Endothelial cell (in vitro differentiated cells): Measurements from ENCODE around the gene MXRA8. TPM values are rescaled to one million over a fixed set of nuclear protein-coding genes. Genes with fewer than 3 reads are reported as not detected.

Source experiments
- DNase-seq: peaks from one replicate; pipeline ENCODE4 v3.0.0; 2021; ENCODE audit warnings: low spot score
- H3K27ac Mint-ChIP-seq: one replicate; pipeline ENCODE4 v1.8.0; 2021; ENCODE audit warnings: mixed read lengths, inconsistent platforms; ENCODE audit not compliant: unreplicated experiment
- H3K27me3 Mint-ChIP-seq: one replicate; pipeline ENCODE4 v1.8.0; 2021; ENCODE audit warnings: mild to moderate bottlenecking, moderate library complexity, mixed read lengths, inconsistent platforms; ENCODE audit not compliant: unreplicated experiment
- H3K36me3 Mint-ChIP-seq: one replicate; pipeline ENCODE4 v1.8.0; 2021; ENCODE audit warnings: mild to moderate bottlenecking, low read depth, mixed read lengths, inconsistent platforms; ENCODE audit not compliant: unreplicated experiment
- H3K4me1 Mint-ChIP-seq: one replicate; pipeline ENCODE4 v1.8.0; 2021; ENCODE audit warnings: mild to moderate bottlenecking, mixed read lengths, inconsistent platforms; ENCODE audit not compliant: unreplicated experiment
- H3K4me3 Mint-ChIP-seq: one replicate; pipeline ENCODE4 v1.8.0; 2021; ENCODE audit warnings: mild to moderate bottlenecking, mixed read lengths, inconsistent platforms; ENCODE audit not compliant: unreplicated experiment
- H3K9me3 Mint-ChIP-seq: one replicate; pipeline ENCODE4 v1.8.0; 2021; ENCODE audit warnings: mixed read lengths, inconsistent platforms; ENCODE audit not compliant: unreplicated experiment
- CTCF ChIP-seq: fragments of 200-600 bp; sonication (generic); IDR thresholded peaks from one replicate; pipeline ENCODE4 v1.5.0; 2021; ENCODE audit warnings: antibody characterized with exemption; ENCODE audit not compliant: unreplicated experiment
- total RNA-seq: library from RNA; stranded (reverse); fragmentation: NEBNext Ultra II Directional; extraction: Animal tissue kit (Norgen Biotek cat#: 25700); gene quantifications from one replicate; pipeline ENCODE4 v1.2.1, GENCODE V29; 2021; ENCODE audit not compliant: unreplicated experiment

The MXRA8 gene
- total RNA-seq, 1 donor from 2014 or later = 0.64 TPM

GRCh38 chr1:1314237-1314586 lies 44.1 kb downstream of the MXRA8 start:
- TF ChIP-seq CTCF = no peak
- Mint-ChIP-seq H3K4me3 (no peak overlapping the region), H3K27ac (no peak overlapping the region), H3K27me3 (peaks cover 4% of the 10 kb centered on the region), H3K36me3 (peaks cover 5% of the 10 kb centered on the region), H3K9me3 (no peaks in the 10 kb centered on the region), H3K4me1 (peaks cover 6% of the 10 kb centered on the region)
- DNase-seq = no peak

- H3K4me3 Mint-ChIP-seq = peak overlapping the region; percentile 65
- H3K27me3 Mint-ChIP-seq = peaks cover 6% of the 10 kb centered on the region
- no peak overlapping the region for H3K27ac Mint-ChIP-seq
- peaks cover 3% of the 10 kb centered on the region for H3K36me3 Mint-ChIP-seq
- no peak for DNase-seq
- H3K4me1 Mint-ChIP-seq = peaks cover 6% of the 10 kb centered on the region
- no peaks in the 10 kb centered on the region for H3K9me3 Mint-ChIP-seq
- TF ChIP-seq CTCF = no peak
These were observed 44.7 kb downstream of the MXRA8 start for GRCh38 chr1:1313500-1314236.

GRCh38 chr1:1312450-1313314 lies 45.7 kb downstream of the MXRA8 start:
- H3K4me1 Mint-ChIP-seq = peaks cover 6% of the 10 kb centered on the region
- no peak overlapping the region for H3K27ac Mint-ChIP-seq
- no peak for TF ChIP-seq CTCF
- H3K4me3 Mint-ChIP-seq = no peak overlapping the region
- H3K36me3 Mint-ChIP-seq = peaks cover 3% of the 10 kb centered on the region
- no peak for DNase-seq
- peaks cover 6% of the 10 kb centered on the region for H3K27me3 Mint-ChIP-seq
- no peaks in the 10 kb centered on the region for H3K9me3 Mint-ChIP-seq

- H3K4me3 Mint-ChIP-seq = no peak overlapping the region
- H3K27me3 Mint-ChIP-seq = peaks cover 8% of the 10 kb centered on the region
- DNase-seq = no peak
- no peak overlapping the region for H3K27ac Mint-ChIP-seq
- no peaks in the 10 kb centered on the region for H3K36me3 Mint-ChIP-seq
- no peak for TF ChIP-seq CTCF
- no peaks in the 10 kb centered on the region for H3K9me3 Mint-ChIP-seq
- H3K4me1 Mint-ChIP-seq = peaks cover 10% of the 10 kb centered on the region
These were observed 46.9 kb downstream of the MXRA8 start for GRCh38 chr1:1311107-1312104.
